GM12873 (cell line): ENCODE results near the gene ARHGEF7.

ENCODE experiments used
- TF ChIP-seq, protein P1 (sequence below): IDR thresholded peaks from 2 replicates; pipeline ENCODE4 v1.5.1; 2012; ENCODE audit warnings: low read depth, mild to moderate bottlenecking, moderate library complexity, low read length, control low read depth; ENCODE audit not compliant: insufficient read depth; ENCODE audit errors: missing control alignments

The ARHGEF7 gene

DNA sequence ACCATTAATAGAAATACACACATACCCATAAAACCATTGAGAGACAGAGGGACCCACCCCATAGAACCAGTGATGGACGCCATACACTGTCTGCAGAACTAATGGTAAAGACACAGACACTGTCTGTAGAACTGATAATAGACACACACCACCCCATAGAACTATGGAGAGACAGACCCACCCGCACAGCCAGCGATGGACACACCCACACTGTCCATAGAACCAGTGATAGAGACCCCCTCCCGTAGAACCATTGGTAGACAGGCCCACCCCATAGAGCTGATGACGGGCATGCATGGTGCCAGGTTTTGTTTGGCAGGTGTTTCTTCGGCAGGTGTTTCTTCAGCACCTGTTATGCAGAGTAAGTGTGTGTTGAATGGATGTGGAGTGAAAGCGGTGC, 117.1 kb downstream of the ARHGEF7 start:
- TF ChIP-seq, protein P1, sequence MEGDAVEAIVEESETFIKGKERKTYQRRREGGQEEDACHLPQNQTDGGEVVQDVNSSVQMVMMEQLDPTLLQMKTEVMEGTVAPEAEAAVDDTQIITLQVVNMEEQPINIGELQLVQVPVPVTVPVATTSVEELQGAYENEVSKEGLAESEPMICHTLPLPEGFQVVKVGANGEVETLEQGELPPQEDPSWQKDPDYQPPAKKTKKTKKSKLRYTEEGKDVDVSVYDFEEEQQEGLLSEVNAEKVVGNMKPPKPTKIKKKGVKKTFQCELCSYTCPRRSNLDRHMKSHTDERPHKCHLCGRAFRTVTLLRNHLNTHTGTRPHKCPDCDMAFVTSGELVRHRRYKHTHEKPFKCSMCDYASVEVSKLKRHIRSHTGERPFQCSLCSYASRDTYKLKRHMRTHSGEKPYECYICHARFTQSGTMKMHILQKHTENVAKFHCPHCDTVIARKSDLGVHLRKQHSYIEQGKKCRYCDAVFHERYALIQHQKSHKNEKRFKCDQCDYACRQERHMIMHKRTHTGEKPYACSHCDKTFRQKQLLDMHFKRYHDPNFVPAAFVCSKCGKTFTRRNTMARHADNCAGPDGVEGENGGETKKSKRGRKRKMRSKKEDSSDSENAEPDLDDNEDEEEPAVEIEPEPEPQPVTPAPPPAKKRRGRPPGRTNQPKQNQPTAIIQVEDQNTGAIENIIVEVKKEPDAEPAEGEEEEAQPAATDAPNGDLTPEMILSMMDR = no peak

DNA sequence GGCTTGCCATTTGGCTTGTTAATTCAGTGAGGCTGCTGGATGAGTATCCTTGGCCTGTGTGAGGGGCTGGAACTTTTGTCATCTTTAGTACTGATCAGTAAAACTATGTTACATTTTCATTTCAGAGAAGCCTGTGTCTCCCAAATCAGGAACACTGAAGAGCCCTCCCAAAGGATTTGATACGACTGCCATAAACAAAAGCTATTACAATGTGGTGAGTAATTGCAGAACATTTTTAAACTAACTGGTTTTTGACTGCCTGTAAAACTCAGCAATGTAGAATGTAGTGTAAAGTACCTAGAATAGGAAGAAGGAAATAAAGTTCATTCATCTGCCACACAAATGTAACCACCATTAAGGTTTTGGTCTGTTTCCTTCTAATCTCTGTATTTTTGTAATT, 118.0 kb downstream of the ARHGEF7 start:
- TF ChIP-seq, protein P1 = no peak

DNA sequence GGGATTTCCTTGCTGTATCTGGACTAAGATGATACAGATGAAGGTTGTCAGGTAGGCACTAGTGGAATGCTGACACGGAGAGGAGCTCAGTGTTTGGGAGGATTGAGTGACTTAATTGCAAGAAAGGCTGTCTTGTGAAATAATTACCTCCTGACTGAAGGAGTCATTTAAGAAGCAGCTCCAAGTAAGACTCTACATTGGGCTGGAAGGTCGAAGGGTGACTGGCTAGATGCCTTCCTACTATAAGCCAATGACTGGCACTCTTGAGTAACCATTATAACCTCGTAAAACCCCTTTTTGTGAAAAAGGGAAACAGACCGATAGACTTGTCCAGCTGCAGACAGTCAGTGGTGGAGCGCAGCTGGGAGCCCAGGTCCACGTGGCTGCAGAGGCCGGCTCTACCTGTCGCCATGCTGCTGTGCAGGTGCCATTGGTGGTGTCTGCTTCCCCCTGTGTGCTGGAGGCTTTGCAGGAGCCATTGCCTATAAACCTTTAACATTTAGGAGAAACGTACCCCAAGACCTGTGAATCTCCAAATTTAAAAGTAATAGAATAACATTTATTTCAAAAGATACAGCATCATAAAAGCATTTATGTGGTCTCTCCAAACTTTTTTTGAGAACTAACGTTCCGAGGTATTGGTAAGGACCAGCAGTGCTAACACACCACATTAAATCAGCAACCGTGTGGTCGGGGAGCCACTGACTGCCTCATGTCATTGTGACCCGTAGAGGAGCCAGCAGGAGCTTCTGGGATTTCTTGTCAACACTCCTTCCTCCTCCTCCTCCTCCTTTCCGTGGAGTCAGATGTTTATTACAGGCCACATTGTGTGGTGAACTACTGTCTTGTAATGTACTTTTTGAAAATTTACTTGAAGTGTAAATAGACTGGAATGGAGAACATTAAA, 124.9 kb downstream of the ARHGEF7 start:
- TF ChIP-seq, protein P1 = no peak

DNA sequence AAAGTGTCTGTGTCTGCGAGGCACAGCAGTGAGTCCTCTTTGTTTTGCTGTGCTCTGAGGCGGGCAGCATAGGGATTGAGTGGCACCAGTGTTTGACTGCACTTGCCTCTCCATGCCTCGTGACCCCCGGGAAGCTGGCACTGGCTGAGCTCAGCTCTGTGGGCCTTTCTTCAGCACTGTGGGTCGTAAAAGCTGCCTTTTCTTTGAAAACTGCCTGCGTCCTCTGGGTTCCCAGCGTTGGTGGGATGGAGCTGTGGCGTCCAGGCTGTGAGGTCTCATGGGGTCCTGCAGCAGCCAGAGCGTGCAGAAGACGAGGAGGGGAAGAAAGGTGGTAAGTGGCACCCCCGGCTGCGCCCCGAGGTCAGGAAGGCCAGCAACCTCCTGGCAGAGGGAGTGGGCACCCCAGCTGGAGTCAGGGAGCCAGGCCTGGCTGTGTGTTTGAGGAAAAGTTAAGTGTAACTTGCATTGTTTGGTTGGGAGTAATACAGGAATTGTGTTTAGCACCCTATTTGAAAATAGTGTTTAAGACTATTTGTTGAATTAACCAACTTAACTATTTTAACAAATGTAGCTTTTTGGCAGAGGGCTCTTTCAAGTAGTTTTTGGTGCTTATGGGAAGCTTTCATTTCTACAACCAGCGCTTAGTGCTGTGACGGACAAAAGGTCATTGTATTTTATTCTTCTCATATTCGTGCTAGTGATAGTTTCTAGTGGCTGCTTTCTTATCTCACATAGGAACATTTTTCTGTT, 126.1 kb downstream of the ARHGEF7 start:
- TF ChIP-seq, protein P1 = no peak

DNA sequence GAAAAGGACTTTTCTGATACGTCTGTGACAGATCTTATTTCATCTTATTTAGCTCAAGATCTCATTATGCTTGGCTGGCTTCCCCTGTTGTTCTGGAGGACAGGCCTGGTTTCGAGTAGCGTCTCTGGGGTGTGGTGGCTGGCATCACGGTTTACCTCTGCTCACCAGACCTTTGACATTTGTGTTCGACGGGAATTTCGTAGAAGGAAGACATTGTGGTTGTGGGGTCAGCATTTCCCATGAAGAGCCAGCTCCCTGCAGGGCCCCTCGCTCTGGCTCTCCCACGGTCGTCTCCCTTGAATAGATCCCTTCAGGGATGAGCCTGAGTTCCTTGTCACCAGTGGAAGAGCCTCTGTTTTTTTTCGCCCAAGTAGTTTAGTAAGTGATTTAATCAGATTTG, 126.8 kb downstream of the ARHGEF7 start:
- TF ChIP-seq, protein P1 = no peak

DNA sequence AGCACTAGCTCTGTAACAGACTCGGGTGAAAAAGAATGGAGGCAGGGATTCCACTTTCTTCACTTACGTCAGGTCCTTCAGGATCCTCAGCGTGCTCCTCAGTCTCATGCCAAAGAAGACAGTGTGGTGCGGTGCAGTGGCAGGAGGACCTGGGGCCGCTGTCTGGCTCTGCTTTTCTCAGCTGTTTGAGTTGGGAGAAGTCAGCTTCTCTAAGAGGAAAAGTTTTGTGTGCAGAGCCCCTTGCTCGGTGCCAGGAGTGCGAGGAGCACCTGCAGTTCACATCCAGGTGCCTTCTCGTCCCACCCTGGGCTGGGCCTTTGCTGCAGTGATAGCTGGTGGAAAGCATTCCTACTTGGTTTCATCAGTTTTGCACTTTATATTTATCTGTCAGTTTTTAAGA, 127.5 kb downstream of the ARHGEF7 start:
- TF ChIP-seq, protein P1 = no peak

DNA sequence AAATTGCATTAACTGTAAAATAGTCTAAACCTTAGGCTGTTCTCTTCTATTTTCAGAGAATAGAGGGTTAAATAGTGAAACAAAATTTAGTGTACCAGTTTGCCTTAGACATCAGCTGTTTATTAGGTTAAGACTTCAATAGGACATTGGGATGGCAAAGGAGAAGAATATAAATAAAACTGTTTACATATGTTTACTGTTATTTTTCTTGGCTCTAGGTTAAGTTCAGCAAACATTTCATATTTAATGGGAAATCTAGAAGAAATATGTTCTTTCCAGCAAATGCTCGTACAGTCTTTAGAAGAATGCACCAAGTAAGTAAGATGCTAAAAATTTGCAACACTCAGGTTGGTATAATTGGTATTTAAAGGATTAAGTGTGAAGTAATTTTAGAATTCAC, 128.9 kb downstream of the ARHGEF7 start:
- TF ChIP-seq, protein P1 = no peak
